HL-60 (cell line): ENCODE data around the gene CFAP20DC.

Experiments used
- DNase-seq, 2 experiments: peaks; one replicate each; pipeline ENCODE4 v3.0.0-alpha.2; 2010 to 2020; ENCODE audit warnings: low read depth in 1 of 2, low spot score in 1 of 2
- H3K27ac ChIP-seq: fragments of 250-450 bp; sonication (Bioruptor Pico); replicated peaks from 2 replicates; pipeline ENCODE4 v1.5.1; 2020; ENCODE audit warnings: mild to moderate bottlenecking, moderate library complexity
- H3K27me3 ChIP-seq: fragments of 250-450 bp; sonication (Bioruptor Pico); 2 replicates; pipeline ENCODE4 v1.5.1; 2021; ENCODE audit warnings: mild to moderate bottlenecking, moderate library complexity; ENCODE audit not compliant: insufficient read depth, poor library complexity, severe bottlenecking
- H3K4me3 ChIP-seq: replicated peaks from 2 replicates; pipeline ENCODE4 v1.5.1; 2011; ENCODE audit warnings: mild to moderate bottlenecking, control low read depth, low read length; ENCODE audit not compliant: insufficient read depth
- GABPA ChIP-seq: IDR thresholded peaks from 2 replicates; pipeline ENCODE4 v1.6.1; 2012; ENCODE audit warnings: low read depth
- POLR2AphosphoS5 ChIP-seq: IDR thresholded peaks from 2 replicates; pipeline ENCODE4 v1.6.1; 2012; ENCODE audit warnings: low read depth
- SPI1 ChIP-seq: IDR thresholded peaks from 2 replicates; pipeline ENCODE4 v1.6.1; 2012; ENCODE audit warnings: low read depth, mild to moderate bottlenecking, borderline replicate concordance
- TF ChIP-seq, protein P1 (sequence below): IDR thresholded peaks from 2 replicates; pipeline ENCODE4 v1.6.1; 2012; ENCODE audit warnings: low read depth; ENCODE audit not compliant: insufficient replicate concordance
- TF ChIP-seq, protein P2 (sequence below): IDR thresholded peaks from one replicate; pipeline ENCODE4 v1.5.1; 2011; ENCODE audit warnings: low read length, control low read depth, inconsistent platforms; ENCODE audit not compliant: insufficient read depth

The CFAP20DC gene

DNA sequence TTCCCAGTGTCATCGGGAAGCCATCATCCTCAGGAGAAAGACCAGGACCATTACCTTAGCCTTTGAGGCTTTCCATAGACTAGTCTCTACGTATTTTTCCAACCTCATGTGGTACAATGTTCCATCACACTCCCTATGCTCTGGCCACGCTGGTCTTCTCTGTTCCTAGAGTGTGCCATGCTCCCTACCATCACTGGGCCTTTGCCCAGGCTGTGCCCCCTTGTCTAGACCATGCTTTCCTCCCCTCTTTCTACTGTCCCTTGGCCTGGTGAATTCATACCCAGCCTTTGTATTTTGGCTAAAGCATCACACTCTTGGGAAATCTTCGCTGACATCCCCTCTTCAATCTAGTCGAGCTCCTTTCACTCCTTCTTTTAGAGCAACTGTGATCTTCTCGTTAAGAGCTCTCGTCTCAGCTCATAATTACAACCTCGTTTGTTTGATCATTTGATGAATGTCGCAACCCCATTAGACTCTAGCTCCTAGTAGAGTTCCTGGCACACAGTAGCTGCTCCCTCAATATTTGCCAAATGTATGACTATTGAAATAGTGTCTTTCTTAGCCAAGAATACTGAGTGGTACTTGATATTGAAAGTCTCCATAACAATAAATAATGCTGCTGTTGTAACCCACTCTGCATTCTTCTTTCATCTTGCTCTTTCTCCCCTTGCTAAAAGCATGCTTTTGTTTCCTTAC lies 283.1 kb downstream of the CFAP20DC start:
- no peak overlapping the region for H3K27ac ChIP-seq
- H3K27me3 ChIP-seq: no peaks in the 10 kb centered on the region
- H3K4me3 ChIP-seq: no peak overlapping the region
- TF ChIP-seq POLR2AphosphoS5 (no peak), GABPA (no peak), SPI1 (no peak)
- TF ChIP-seq, protein P1, sequence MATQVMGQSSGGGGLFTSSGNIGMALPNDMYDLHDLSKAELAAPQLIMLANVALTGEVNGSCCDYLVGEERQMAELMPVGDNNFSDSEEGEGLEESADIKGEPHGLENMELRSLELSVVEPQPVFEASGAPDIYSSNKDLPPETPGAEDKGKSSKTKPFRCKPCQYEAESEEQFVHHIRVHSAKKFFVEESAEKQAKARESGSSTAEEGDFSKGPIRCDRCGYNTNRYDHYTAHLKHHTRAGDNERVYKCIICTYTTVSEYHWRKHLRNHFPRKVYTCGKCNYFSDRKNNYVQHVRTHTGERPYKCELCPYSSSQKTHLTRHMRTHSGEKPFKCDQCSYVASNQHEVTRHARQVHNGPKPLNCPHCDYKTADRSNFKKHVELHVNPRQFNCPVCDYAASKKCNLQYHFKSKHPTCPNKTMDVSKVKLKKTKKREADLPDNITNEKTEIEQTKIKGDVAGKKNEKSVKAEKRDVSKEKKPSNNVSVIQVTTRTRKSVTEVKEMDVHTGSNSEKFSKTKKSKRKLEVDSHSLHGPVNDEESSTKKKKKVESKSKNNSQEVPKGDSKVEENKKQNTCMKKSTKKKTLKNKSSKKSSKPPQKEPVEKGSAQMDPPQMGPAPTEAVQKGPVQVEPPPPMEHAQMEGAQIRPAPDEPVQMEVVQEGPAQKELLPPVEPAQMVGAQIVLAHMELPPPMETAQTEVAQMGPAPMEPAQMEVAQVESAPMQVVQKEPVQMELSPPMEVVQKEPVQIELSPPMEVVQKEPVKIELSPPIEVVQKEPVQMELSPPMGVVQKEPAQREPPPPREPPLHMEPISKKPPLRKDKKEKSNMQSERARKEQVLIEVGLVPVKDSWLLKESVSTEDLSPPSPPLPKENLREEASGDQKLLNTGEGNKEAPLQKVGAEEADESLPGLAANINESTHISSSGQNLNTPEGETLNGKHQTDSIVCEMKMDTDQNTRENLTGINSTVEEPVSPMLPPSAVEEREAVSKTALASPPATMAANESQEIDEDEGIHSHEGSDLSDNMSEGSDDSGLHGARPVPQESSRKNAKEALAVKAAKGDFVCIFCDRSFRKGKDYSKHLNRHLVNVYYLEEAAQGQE: no peak
- TF ChIP-seq, protein P2, sequence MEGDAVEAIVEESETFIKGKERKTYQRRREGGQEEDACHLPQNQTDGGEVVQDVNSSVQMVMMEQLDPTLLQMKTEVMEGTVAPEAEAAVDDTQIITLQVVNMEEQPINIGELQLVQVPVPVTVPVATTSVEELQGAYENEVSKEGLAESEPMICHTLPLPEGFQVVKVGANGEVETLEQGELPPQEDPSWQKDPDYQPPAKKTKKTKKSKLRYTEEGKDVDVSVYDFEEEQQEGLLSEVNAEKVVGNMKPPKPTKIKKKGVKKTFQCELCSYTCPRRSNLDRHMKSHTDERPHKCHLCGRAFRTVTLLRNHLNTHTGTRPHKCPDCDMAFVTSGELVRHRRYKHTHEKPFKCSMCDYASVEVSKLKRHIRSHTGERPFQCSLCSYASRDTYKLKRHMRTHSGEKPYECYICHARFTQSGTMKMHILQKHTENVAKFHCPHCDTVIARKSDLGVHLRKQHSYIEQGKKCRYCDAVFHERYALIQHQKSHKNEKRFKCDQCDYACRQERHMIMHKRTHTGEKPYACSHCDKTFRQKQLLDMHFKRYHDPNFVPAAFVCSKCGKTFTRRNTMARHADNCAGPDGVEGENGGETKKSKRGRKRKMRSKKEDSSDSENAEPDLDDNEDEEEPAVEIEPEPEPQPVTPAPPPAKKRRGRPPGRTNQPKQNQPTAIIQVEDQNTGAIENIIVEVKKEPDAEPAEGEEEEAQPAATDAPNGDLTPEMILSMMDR: no peak
- no peak for DNase-seq

DNA sequence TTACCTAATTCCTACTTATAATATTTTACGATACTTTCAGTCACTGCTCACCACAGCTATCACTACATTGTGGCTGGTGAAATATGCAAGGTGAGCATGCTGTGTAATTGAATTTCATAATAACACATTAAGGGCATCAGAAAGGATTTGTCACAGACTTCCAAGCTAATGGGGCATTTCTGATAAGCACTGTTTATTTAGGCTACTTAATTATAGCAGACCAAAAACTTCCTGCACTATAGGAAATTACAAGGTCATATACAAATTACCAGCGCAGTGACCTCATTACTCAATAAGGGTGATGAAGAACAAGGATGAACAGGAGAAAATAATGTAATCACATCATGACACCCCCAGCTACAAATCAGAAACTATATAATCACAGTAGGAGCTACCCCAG lies 294.7 kb downstream of the CFAP20DC start:
- H3K27ac ChIP-seq: no peak overlapping the region
- H3K27me3 ChIP-seq: peaks cover 2% of the 10 kb centered on the region
- no peak overlapping the region for H3K4me3 ChIP-seq
- DNase-seq: no peak
- TF ChIP-seq SPI1: no peak
- TF ChIP-seq, protein P1: no peak
- TF ChIP-seq POLR2AphosphoS5: no peak
- TF ChIP-seq, protein P2: no peak
- no peak for TF ChIP-seq GABPA

DNA sequence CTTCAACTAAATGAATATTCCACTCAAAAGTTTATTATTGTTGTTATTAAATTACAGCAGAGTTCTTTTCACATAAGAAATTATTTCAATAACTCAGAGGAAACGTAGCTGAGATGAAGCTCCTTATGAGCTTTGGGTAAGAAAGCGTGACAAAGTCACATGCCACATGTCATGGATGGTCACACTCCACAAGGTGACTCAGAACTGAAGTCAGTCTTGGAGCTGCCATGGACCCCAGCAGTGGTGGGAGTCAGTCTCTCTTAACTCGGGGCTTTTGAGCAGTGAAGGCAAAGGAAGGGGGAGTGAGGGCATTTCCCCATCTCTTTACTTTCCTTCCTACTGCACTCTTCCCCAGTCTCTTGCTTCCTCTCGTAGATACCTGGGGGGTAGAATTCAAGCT lies 295.8 kb downstream of the CFAP20DC start:
- no peak for DNase-seq
- peaks cover 2% of the 10 kb centered on the region for H3K27me3 ChIP-seq
- H3K27ac ChIP-seq: no peak overlapping the region
- TF ChIP-seq, protein P2: no peak
- TF ChIP-seq, protein P1: no peak
- no peak for TF ChIP-seq GABPA
- TF ChIP-seq SPI1: no peak
- no peak for TF ChIP-seq POLR2AphosphoS5
- no peak overlapping the region for H3K4me3 ChIP-seq
